GM19328 (cell line): ENCODE measurements around the gene ST6GALNAC1.

Experiments used
- ATAC-seq: cut with Tn5 transposase; IDR thresholded peaks from one replicate; pipeline ENCODE4 v1.9.1; 2021; ENCODE audit warnings: mild to moderate bottlenecking, moderate library complexity; ENCODE audit not compliant: unreplicated experiment

The ST6GALNAC1 gene, protein sequence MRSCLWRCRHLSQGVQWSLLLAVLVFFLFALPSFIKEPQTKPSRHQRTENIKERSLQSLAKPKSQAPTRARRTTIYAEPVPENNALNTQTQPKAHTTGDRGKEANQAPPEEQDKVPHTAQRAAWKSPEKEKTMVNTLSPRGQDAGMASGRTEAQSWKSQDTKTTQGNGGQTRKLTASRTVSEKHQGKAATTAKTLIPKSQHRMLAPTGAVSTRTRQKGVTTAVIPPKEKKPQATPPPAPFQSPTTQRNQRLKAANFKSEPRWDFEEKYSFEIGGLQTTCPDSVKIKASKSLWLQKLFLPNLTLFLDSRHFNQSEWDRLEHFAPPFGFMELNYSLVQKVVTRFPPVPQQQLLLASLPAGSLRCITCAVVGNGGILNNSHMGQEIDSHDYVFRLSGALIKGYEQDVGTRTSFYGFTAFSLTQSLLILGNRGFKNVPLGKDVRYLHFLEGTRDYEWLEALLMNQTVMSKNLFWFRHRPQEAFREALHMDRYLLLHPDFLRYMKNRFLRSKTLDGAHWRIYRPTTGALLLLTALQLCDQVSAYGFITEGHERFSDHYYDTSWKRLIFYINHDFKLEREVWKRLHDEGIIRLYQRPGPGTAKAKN

DNA sequence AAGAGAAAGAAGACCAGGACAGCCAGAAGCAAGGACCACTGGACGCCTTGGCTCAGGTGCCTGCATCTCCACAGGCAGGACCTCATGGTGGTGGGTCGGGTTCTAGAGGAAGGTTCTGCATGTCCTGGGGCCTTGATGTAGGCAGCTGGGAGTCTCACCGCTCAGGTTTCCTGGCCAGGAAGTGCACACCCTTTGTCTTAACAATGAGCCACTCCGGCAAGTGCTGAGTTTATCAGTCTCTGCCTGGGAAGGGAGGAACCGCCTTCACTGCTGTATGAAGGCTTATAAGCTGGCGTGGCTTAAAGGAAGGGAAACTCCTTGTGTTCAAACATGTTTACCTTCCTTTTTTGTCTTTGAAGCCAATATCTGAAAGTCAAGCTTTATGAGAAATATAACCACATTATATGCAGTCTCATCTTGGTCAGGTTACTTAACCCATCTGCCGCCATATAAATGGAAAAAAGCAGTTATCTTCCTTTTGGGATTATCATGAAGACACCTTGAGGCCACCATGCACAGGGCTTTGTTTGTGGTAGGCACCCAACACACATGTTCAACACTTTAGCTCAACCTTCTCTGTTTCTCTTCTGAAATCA, at the start of gene ST6GALNAC1:
ST6GALNAC1 (minus strand) TSS at position 205 of the 596 bp plus-strand sequence; CDS start at position 86, 119 bp downstream.
- ATAC-seq, result no peak

DNA sequence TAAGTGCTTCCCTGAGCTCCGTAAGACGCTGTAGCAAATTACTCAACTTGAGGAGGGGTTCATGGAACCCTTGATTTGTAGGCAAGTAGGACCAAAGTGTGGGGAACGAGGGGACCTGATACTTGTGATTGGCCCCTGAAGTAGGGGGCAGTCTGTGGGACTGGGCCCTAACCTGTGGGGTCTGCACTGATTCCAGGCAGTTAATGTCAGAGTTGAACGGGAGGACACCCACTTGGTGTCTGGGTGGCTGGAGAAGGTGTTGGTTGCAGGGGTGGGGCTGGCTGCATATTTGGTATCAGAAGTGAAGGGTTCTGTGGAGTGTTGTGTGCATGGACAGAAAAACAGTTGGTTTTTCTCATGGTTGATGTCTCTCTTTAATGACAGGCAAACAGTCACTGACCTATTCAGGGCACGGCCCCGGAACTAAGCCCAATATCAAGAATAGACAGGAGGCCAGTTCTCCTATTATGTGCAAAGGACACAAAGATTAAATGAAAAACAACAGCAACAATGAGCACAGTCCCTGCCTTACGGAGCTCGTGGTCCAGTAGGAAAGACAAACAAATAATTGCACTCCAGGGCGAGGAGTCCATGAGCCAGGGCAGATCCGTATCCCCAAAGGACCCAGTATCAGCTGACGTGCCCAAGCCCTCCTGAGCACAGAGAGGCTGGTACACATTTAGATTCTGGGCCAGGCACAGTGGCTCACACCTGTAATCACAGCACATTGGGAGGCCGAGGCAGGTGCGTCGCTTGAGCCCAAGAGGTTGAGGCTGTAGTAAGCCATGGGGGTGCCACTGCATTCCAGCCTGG, 48.0 kb upstream of the ST6GALNAC1 start:
- no peak for ATAC-seq

- ATAC-seq, result no peak
Observed at GRCh38 chr17:76690596-76691280, 47.2 kb upstream of the ST6GALNAC1 start.

GRCh38 chr17:76689859-76690258, 46.3 kb upstream of the ST6GALNAC1 start:
- ATAC-seq, result no peak

GRCh38 chr17:76688165-76688622, 44.6 kb upstream of the ST6GALNAC1 start:
- ATAC-seq, result no peak

- no peak for ATAC-seq
Observed at GRCh38 chr17:76687298-76688164, 44.0 kb upstream of the ST6GALNAC1 start.

- ATAC-seq, result no peak
Observed at GRCh38 chr17:76686538-76687297, 43.2 kb upstream of the ST6GALNAC1 start.

GRCh38 chr17:76685846-76686245, 42.3 kb upstream of the ST6GALNAC1 start:
- no peak for ATAC-seq

DNA sequence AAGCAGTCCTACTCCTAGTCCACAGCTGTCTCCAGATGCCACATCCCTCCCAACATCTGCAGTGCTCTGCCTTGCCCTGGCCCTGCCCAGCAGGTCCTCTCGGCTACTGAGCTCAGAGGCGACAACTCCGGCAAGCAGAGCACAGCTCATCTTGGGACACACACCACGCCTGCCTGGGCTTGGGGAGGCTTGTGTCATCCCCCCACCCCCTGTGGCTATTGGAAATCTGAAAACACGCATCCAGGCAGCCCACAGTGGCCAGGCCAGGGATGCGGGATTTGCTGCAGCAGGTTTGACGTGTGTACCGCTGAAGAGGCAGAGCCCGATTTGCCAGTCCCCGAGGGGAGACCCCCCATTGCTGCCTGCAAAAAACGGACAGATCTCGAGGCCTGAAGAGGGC, 41.8 kb upstream of the ST6GALNAC1 start:
- no peak for ATAC-seq

DNA sequence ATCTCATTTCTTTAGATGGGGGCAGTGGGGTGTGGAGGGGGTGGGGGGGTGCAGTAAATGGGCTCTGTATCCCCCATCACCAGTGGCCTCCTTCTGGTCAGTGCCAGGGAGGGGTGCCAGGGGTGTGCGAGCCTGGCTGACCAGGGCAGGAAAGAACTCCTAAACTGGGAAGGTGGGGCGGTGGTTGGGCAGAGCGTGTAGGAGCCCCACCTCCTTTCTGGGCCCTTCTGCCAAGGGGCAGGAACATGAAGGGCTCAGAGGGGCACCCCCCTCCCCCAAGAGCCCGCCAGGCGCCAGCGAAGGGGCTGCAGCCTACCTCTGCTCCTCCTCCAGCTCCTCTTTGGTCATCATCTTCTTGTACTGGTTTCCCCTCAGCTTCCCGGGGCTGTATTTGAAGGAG, 41.2 kb upstream of the ST6GALNAC1 start:
- no peak for ATAC-seq

DNA sequence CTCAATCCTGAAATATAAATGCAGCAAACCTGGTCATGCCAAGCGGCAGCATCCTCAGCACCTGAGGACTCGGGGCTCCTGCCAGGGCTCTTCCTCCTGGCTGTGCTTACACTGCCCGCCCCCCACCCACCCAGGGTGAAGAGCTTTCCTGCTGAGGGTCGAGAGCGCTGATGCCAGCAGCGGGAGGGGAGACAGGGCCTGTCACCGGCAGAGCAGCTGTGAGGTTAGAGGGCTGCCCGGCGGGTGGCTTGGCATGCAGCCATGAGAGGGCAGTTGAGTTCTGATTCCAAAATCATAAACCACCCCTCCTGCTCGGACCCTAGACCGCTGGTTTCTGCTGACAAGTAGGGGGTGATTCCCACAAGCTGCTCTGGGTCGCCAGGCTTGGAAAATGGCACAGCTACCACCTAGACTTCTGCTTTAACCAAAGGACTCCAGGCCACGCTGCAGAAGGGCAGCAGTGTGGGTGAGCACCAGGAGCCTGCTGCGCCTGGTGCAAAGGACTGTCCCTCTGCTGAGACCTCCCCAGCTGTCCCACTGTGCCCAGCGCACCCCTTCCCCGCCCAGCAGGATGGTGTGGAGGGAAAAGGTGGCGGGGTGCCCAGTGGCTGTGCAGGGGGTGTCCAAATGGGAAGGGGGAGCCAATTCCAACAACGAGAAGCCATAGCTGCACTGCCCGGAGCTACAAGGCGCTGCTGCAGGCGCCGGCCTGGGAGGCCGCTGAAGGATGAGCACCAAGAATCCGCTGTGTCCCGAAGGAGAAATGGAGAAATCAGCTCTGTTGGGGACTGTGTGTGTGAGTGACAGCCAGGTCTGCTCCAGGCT, 40.6 kb upstream of the ST6GALNAC1 start:
- no peak for ATAC-seq

GRCh38 chr17:76683011-76683755, 39.6 kb upstream of the ST6GALNAC1 start:
- ATAC-seq, result no peak

- no peak for ATAC-seq
Observed at GRCh38 chr17:76682296-76682695, 38.7 kb upstream of the ST6GALNAC1 start.

- no peak for ATAC-seq
Observed at GRCh38 chr17:76681222-76682137, 37.9 kb upstream of the ST6GALNAC1 start.

GRCh38 chr17:76679239-76679638, 35.7 kb upstream of the ST6GALNAC1 start:
- ATAC-seq, result no peak

GRCh38 chr17:76678330-76678729, 34.8 kb upstream of the ST6GALNAC1 start:
- no peak for ATAC-seq
